ENCODE results near the gene PCDHGC5.
A peak's percentile ranks its signal among the peaks of the same experiment; 100 is the strongest.

PCDHGC5 gene

DNA sequence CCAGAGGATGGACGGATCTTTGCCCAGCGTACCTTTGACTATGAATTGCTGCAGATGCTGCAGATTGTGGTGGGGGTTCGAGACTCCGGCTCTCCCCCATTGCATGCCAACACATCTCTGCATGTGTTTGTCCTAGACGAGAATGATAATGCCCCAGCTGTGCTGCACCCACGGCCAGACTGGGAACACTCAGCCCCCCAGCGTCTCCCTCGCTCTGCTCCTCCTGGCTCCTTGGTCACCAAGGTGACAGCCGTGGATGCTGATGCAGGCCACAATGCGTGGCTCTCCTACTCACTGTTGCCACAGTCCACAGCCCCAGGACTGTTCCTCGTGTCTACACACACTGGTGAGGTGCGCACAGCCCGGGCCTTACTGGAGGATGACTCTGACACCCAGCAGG, 1.9 kb downstream of the PCDHGC5 start:
- no peak for DNase-seq

DNA sequence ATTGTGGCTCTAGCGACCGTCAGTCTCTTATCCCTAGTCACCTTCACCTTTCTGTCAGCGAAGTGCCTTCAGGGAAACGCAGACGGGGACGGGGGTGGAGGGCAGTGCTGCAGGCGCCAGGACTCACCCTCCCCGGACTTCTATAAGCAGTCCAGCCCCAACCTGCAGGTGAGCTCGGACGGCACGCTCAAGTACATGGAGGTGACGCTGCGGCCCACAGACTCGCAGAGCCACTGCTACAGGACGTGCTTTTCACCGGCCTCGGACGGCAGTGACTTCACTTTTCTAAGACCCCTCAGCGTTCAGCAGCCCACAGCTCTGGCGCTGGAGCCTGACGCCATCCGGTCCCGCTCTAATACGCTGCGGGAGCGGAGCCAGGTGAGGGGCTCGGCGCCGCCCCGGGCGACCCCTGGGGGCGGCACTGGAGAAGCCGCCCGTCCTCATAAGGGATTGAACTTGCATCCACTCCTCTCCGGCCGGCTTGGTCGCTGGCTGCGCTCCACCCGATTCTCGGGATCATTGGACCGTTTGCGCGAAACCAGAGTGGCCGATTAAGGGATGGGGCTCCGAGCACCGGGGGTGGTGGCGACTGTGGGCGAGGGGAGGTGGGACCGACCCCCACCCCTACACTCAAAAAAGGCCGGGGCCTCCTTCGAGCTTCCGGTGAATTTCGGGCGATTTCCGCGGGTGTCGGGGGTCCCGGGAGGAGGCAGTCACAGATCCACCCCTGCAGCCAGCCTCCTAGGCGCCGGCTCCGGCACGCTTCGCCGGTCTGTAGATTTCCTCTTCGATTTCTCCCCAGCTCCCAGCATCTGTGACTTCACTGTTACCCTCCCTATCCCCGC, 2.7 kb downstream of the PCDHGC5 start:
- DNase-seq, result no peak

DNA sequence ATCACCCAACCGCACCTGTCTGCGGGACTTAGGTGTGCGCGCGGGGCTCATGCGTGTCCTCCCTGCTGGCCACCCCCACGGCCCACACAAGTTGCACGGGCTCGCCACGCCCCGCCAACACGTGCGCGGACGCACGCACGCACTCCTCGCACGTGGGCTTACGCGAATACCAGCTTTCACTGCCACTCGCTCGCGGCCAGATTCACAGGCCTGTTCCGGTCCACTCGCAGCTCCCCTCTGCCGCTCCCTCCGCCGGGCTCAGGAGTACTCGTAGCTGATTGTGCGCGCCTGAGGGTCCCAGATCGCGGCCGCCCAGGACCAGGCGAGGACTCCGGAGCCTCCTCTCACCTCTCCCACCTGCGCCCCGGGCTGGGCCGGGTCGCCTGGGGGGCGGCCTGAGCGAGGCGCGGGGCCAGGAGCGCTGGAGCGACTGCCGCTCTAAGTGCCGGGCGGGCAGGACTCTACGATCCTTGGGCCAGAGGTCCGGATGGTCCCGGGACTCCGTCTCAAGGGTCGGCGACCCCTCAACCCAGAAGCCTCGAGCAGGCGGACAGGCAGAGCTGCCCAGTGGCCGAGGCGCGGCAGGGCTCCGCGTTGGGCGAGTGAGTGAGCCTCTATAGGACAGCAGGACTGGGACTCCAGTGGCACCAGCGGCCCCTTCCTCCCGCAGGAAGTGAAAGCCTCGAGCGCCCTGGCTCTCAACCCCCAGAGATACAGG, 3.4 kb downstream of the PCDHGC5 start:
- peak in 5 of 51 donors; percentile 23 to 32 (median 27) for DNase-seq

DNA sequence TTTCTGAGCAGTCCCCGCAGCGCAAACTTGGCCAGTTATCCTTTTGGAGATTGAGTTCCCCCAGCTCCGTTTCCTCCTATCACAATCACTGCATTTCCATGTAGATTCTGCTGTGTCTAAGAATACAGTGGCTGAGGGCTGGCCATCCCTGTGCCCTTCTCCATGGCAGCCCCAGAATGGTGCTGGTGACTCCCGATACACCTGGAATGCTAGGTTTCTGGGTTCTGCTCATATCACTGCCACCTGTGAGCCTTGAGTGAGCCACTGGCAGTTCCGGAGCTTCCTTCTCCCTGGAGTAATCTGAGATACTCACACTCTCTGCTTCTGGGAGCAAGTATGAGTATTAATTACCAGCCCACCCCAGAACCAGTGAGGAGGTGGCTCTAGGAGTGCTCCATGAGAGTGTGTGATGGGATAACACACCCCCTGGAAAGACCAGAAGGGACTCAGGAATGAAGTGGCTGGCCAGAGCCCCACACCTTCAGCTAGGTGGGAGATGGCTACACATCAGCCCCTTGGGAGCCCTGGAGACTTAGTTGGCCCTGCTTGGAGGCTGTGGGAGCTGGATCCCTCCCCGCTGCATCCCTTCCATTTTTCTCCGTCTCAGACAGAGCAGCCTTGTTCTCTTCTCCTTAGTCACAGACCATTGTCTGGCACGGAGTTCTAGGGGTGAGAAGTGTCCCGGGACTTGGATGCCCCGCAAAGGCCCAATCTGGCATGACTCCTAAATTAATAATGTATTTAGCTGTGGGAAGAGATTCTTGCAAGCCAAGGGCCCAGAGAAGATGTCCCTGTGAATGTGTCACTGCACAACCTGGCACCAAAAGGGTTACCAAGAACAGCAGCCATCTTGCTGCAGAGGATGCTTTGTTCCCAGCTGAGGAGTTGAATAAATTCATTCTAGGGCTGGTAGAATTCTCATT, 4.9 kb downstream of the PCDHGC5 start:
- DNase-seq, result peak in 30 of 51 donors; percentile 28 to 82 (median 60)

DNA sequence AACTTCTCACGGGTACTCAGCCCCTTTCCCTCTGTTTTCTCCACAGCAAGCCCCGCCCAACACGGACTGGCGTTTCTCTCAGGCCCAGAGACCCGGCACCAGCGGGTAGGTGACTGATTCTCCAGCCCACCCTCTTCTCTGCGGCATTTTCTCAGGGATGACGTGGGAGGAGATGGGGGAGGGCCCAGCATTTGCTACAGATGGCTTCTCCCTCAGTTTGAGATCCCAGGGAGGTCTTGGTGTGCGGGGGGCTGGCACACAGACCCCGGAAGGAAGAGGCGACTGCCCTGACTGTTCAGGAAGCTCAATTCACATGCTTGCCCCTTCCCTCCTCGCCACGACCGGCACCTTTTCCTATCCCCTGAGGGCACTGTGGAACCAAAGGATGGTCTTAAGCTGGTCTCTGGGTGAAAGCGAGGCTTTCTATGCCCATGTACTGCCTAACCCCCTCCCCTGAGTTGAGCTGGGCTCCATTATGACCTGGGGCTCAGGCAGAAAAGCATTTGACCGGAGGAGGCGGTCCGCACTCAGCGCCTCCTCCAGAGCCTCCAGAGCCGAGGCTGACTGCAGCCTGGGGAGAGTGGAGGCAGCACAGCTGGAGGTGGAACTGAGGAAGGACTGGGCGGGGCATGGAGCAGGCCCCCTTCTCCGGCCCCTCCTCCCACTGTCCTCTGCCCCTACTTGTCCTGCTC, 6.0 kb downstream of the PCDHGC5 start:
- peak in 18 of 51 donors; percentile 25 to 69 (median 38) for DNase-seq

DNA sequence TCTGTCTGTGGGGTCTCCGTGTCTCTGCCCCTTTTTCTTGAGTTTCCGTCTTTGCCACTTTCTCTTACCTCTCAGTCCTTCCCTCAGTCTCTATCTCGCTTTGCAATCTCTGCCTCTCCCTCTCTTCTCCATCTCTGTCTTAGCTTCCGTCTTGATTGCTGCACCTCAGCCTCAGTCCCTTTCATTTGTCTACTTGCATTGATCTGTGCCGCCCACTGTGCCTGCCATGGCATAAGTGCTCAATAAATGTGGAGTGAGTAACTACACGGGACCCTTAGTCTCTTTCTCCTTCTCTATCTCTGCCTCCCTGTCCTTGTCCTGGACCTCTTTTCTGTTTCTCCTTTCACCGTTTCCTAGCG, 6.6 kb downstream of the PCDHGC5 start:
- no peak for DNase-seq

DNA sequence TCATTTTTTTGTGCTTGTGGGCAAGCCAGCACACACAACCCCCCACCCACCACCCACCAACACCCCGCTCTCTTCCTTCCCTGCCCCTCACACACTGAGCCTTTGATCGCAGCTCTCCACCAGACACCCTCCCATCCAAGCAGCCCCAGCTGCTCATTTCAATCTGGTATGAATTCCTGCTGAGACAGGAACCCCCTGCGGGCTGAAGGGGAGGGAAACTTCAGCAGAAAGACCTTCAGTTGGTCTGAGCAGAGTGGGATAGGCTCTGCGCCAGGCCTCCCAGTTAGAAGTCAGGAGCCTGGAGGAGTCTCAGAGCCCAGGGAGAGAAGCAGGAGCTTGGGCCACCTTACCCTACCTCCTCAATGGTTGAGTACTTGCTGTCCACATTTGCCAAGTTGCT, 7.2 kb downstream of the PCDHGC5 start:
- DNase-seq, result no peak

DNA sequence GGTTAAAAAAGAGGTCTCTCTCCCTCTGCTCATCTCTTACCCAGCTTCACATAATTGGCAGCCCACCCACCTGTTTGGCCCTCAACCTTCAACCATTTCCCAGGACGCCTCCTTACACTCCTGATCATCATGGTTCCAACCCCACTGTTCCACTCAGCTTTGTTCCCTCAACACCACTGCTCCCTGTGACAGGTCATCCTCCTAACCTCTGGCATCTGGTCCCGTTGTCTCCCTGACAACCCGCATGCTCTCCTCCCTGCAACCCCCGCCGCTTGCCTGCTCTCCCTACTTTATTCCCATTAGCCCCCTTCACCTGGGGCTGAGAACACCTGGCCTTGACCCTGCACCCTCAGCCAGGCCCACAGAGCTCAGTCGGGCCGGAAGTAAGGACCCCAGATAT, 12.9 kb downstream of the PCDHGC5 start:
- no peak for DNase-seq

DNA sequence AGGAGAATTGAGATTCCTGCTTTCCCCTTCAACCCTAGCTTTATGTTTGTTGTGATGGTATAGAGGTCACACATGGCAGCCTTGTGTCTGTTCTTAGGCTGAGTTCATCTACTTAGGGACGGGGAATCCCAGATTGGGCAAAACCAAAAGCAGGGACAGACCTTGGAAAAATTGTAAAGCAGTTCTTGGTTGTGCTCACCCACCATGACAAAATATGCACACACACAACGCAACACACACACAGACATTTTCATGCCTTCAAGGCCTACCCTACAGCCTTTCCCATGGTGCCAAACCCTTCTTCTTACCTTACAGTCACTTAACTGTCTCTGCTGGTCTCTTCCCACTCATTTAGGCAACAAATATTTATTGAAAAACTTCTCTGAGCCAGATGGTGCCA, 14.8 kb downstream of the PCDHGC5 start:
- DNase-seq, result no peak

DNA sequence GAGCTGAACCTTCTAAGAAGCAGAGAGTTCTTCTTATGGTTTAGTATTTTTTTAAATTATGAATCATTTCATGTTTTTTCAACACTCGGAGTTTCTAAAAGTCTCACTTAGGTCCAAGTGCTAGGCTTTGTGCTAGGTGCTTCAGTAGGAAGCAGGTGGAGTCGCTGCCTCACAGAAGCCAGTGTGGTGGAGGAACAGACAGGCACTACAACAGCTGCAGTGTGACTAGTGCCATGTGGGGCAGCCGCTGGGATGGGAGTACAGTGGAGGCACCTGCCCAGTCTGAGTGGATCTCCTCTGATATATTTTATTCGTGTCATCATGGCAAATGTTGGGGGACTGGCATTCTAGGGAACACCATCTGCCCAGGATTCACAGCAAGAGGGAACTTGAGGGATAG, 15.3 kb downstream of the PCDHGC5 start:
- no peak for DNase-seq

DNA sequence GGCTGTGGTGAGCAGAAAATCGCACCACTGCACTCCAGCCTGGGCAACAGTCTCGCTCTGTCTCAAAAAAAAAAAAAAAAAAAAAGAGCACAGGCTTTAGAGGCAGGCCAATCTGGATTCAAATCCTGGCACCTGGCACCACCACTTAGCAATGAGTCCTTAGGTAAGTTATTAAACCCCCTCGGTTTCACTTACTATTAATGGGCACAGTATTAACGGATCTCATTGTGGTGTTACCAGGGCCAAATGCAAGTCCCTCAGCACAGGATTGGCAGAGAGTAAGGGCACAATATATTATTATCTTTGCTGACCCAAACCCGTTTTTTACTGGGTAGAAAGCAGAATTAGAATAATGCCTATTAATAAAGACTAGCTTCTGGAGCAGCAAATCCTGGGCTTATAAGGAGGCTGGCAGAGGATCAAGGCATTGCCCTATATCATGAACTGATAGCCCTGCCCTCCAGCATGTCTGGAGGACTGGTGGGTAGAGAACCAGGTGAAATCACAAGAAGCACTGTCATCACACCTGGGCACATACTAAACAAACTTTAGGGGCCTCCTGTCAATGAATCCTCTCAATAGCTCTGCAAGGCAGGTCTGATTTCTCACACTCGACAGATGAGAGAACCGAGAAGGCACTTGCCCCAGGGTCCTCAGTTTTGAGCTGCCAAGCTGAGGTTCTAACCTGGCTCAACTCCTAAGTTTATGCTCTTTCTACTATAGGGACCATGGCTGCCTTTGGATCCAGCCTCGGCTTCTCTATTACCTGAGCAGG, 17.7 kb downstream of the PCDHGC5 start:
- no peak for DNase-seq

DNA sequence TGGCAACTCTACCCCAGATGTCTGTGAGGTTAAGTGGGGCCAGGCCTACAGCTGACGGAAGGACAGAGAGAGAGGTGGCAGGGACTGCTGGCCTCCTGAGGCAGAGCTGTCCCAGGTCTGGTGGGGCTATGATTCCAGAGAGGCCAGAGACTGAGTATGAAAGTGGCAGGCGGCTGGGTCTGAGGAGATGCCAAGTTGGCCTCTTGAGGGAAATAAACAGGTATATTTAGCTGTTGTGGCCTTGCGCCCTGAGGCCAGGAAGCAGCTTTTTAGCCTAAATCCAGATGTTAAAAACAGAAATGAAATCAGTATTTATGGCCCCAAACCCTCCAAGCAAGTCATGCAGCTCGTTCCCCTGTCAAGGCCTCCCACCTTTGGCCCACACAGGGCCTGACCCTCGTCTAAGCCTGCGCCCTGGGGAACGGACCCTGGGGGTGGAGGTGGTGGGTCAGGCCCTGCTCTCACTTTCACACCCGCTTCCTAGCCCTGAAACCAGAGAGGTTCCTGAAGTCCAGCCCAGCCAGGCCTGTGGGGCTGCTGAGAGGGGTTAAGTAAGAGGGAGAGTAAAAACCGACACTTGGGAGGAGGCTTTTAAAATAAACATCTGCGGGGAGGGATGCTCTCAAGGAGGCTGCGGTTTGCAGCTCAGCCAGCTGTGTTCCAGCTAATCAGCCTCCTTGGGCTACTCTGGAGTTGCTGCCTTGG, 18.7 kb downstream of the PCDHGC5 start:
- no peak for DNase-seq

DNA sequence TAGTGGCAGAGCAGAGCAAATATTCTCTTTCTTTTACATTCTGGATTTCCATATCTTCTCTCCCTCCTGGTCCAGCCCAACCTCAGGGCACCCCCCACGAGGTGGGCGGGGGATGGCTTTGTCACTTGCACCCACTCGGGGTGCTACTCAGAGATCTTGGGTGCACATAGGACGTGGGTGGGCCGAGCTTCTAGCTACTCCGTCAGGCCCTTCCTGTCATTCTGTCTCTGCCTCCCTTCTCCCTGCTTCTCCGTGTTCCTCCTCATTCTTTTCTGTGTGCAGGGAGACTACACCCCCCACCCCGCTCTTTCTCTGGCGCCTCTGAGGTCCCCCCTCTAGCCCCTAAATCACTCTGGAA, 19.5 kb downstream of the PCDHGC5 start:
- peak in 1 of 51 donors; percentile 69 for DNase-seq

DNA sequence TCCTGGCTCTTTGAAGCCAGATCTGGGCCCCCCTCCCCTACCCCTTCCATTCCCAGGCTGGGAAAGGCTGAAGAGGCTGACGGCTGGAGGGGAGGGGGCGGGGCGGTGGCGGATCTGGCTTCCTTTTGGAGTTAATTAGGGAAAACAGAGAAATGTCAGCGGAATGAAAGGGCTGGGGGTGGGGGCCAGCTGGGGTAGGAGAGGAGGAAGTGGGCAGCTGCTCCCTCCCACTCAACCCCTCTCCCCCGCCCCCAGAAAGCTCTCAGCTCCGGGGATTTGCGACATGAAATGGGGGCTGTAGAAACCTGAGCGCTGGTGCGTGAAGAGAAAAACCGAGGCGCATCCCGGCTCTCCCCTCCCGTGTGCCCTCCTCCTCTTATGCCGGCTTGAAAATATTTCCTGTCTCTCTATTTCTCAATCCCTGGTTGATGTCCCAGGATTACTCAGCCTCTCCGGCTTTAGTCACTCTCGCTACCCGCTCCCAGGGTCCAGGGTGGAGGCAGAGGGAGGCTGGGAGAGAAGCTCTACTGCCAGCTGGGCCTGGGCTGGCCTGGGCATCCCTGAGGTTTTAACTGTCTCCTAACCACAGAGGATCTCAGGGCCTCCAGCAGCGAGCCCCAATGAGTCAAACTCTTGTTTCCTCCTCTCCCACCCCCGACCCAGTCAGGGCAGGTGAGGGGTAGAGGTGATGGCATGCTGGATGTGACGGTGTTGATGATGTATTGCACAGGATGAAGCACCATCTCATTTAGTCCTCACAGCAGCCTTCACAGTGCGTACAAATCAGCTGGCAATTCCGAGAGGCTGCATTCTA, 20.1 kb downstream of the PCDHGC5 start:
- DNase-seq, result peak in 25 of 51 donors; percentile 22 to 85 (median 55)

DNA sequence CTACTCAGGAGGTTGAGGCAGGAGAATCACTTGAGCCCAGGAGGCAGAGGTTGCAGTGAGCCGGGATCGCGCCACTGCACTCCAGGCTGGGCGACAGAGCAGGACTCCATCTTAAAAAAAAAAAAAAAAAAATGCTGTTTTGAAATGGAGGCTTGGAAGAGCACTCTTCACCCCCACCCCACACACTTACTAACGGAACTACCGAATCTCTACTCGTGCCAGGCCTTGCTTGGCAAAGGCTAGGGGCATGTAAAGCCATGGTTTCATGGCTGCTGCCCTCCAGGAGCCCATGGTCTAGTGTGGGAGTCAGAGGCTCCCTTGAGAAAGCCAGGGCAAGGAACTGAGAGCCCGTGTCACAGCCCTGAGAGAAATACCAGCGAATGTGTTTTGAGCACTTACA, 21.3 kb downstream of the PCDHGC5 start:
- DNase-seq, result no peak

DNA sequence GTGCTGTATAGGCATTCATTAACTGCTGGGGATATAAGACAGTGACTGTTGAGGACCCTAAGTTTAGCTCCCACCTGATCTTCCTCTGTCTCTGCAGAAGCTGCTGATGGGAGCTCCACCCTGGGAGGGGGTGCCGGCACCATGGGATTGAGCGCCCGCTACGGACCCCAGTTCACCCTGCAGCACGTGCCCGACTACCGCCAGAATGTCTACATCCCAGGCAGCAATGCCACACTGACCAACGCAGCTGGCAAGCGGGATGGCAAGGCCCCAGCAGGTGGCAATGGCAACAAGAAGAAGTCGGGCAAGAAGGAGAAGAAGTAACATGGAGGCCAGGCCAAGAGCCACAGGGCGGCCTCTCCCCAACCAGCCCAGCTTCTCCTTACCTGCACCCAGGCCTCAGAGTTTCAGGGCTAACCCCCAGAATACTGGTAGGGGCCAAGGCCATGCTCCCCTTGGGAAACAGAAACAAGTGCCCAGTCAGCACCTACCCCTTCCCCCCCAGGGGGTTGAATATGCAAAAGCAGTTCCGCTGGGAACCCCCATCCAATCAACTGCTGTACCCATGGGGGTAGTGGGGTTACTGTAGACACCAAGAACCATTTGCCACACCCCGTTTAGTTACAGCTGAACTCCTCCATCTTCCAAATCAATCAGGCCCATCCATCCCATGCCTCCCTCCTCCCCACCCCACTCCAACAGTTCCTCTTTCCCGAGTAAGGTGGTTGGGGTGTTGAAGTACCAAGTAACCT, 22.1 kb downstream of the PCDHGC5 start:
- no peak for DNase-seq

DNA sequence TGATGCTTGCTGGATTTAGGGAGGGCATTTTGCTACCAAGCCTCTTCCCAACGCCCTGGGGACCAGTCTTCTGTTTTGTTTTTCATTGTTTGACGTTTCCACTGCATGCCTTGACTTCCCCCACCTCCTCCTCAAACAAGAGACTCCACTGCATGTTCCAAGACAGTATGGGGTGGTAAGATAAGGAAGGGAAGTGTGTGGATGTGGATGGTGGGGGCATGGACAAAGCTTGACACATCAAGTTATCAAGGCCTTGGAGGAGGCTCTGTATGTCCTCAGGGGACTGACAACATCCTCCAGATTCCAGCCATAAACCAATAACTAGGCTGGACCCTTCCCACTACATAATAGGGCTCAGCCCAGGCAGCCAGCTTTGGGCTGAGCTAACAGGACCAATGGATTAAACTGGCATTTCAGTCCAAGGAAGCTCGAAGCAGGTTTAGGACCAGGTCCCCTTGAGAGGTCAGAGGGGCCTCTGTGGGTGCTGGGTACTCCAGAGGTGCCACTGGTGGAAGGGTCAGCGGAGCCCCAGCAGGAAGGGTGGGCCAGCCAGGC, 23.0 kb downstream of the PCDHGC5 start:
- DNase-seq, result no peak

DNA sequence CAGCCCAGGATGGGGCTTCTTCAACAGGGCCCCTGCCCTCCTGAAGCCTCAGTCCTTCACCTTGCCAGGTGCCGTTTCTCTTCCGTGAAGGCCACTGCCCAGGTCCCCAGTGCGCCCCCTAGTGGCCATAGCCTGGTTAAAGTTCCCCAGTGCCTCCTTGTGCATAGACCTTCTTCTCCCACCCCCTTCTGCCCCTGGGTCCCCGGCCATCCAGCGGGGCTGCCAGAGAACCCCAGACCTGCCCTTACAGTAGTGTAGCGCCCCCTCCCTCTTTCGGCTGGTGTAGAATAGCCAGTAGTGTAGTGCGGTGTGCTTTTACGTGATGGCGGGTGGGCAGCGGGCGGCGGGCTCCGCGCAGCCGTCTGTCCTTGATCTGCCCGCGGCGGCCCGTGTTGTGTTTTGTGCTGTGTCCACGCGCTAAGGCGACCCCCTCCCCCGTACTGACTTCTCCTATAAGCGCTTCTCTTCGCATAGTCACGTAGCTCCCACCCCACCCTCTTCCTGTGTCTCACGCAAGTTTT, 23.6 kb downstream of the PCDHGC5 start:
- DNase-seq, result peak in 42 of 51 donors; percentile 22 to 80 (median 63)
